GM21619 (cell line): ENCODE measurements around the gene KRTAP22-2.

Source experiments
- ATAC-seq: cut with Tn5 transposase; IDR thresholded peaks from one replicate; pipeline ENCODE4 v1.9.1; 2021; ENCODE audit not compliant: unreplicated experiment

KRTAP22-2 gene

GRCh38 chr21:30563630-30564029 is 26.6 kb downstream of the KRTAP22-2 start:
- no peak for ATAC-seq

GRCh38 chr21:30563072-30563471 is 27.1 kb downstream of the KRTAP22-2 start:
- ATAC-seq: no peak

GRCh38 chr21:30561957-30562356 is 28.2 kb downstream of the KRTAP22-2 start:
- ATAC-seq: no peak

- ATAC-seq: no peak
Observed at GRCh38 chr21:30561264-30561895, 28.8 kb downstream of the KRTAP22-2 start, which contains the start of gene KRTAP19-7. TSS of gene KRTAP19-7 (minus strand) at chr21:30561314. CDS start at chr21:30561289, 25 bp downstream.

- ATAC-seq: no peak
Observed at GRCh38 chr21:30555095-30555494, 35.1 kb downstream of the KRTAP22-2 start.

- ATAC-seq: no peak
Observed at GRCh38 chr21:30552782-30553181, 37.4 kb downstream of the KRTAP22-2 start.

- ATAC-seq: no peak
Observed at GRCh38 chr21:30541764-30542163, 48.4 kb downstream of the KRTAP22-2 start, which contains the start of gene KRTAP19-6. TSS of gene KRTAP19-6 (minus strand) at chr21:30541864. CDS start at chr21:30541833, 31 bp downstream.
